ENCODE data around the gene ATP8B1. TPM values are rescaled to one million over a fixed set of nuclear protein-coding genes. Genes with fewer than 3 reads are reported as not detected.

ATP8B1 gene
- total and polyA plus RNA-seq, 2 experiments from 2014 or later: 1.7 to 3.0 TPM

DNA sequence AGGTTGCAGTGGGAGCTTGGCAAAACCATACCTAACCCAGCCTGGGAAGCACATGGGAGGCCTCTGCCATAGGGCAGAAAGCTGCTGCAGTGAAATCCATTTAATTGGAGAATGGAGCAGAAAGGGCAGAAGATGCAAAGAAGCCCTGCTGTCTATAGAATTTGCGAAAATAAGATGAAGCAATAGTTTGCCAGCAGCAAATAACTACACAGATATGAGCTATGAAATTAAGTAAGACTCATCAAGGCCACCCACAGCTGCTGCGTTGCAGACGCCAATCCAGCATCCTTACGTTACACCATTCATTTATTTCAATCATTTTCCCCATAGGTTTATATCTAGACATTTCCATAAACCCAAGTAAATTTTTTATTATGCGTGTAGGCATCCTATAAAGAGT is 21.1 kb downstream of the ATP8B1 start (continued):
- no peak for TF ChIP-seq ZNF462 (CRISPR knock-in tag; IDR thresholded peaks at IDR 0.05)
- TF ChIP-seq STAT1 (IDR thresholded peaks at IDR 0.05; ENCODE audit: unreplicated experiment): no peak
- no peak for TF ChIP-seq POLR2AphosphoS5 (IDR thresholded peaks at IDR 0.05; ENCODE audit: low read depth)
- TF ChIP-seq JUNB (IDR thresholded peaks at IDR 0.05; ENCODE audit: unreplicated experiment): no peak
- TF ChIP-seq, protein P1, sequence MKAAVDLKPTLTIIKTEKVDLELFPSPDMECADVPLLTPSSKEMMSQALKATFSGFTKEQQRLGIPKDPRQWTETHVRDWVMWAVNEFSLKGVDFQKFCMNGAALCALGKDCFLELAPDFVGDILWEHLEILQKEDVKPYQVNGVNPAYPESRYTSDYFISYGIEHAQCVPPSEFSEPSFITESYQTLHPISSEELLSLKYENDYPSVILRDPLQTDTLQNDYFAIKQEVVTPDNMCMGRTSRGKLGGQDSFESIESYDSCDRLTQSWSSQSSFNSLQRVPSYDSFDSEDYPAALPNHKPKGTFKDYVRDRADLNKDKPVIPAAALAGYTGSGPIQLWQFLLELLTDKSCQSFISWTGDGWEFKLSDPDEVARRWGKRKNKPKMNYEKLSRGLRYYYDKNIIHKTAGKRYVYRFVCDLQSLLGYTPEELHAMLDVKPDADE (IDR thresholded peaks at IDR 0.05): no peak
- TF ChIP-seq NANOG (IDR thresholded peaks at IDR 0.05; ENCODE audit: borderline replicate concordance): no peak
- TF ChIP-seq CREB1 (CRISPR knock-in tag; IDR thresholded peaks at IDR 0.05; ENCODE audit: low read depth): no peak
- TF ChIP-seq, protein P2, sequence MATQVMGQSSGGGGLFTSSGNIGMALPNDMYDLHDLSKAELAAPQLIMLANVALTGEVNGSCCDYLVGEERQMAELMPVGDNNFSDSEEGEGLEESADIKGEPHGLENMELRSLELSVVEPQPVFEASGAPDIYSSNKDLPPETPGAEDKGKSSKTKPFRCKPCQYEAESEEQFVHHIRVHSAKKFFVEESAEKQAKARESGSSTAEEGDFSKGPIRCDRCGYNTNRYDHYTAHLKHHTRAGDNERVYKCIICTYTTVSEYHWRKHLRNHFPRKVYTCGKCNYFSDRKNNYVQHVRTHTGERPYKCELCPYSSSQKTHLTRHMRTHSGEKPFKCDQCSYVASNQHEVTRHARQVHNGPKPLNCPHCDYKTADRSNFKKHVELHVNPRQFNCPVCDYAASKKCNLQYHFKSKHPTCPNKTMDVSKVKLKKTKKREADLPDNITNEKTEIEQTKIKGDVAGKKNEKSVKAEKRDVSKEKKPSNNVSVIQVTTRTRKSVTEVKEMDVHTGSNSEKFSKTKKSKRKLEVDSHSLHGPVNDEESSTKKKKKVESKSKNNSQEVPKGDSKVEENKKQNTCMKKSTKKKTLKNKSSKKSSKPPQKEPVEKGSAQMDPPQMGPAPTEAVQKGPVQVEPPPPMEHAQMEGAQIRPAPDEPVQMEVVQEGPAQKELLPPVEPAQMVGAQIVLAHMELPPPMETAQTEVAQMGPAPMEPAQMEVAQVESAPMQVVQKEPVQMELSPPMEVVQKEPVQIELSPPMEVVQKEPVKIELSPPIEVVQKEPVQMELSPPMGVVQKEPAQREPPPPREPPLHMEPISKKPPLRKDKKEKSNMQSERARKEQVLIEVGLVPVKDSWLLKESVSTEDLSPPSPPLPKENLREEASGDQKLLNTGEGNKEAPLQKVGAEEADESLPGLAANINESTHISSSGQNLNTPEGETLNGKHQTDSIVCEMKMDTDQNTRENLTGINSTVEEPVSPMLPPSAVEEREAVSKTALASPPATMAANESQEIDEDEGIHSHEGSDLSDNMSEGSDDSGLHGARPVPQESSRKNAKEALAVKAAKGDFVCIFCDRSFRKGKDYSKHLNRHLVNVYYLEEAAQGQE (IDR thresholded peaks at IDR 0.05; ENCODE audit: unreplicated experiment): no peak
